D721Med (cell line): ENCODE measurements around the gene TLX2.
"Not testable (repeated sequence)": the region's sequence is repeated elsewhere in the genome, so short reads cannot be mapped to it uniquely, and the experiment has no call there.

Experiments used
- DNase-seq: peaks from one replicate; pipeline ENCODE4 v3.0.0; 2011; ENCODE audit warnings: low spot score; ENCODE audit not compliant: insufficient read length
- FAIRE-seq: peaks from 2 replicates; lab custom pipeline; 2011; peaks lifted over from hg19 to GRCh38; lab: Jason Lieb, UNC
- CTCF ChIP-seq: IDR thresholded peaks from 2 replicates; pipeline ENCODE4 v1.5.1; 2012; ENCODE audit warnings: mild to moderate bottlenecking, control low read depth; ENCODE audit not compliant: insufficient read depth; ENCODE audit errors: missing control alignments

The TLX2 gene

DNA sequence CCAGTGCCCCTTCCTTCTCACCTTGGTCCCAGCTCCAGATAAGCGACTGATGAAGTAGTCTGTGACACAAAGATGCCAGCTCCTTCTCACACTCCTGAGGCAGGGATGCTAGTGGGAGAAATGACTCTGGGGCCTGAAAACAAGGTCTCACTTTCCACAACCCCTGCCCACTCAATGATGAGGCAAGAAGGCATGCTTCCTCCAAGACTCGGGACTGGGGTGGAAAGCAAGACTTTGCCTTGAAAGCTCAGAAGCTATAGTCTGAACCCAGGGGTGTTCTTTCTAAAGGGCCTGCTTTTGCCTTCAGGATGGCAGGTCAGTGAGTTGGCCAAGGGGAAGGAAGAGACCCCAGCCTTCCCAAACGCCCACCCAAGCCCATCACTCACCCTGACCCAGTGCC lies 32.8 kb upstream of the TLX2 start:
- DNase-seq (no peak), FAIRE-seq (no peak)
- TF ChIP-seq CTCF: no peak

- TF ChIP-seq CTCF: no peak
- no peak for DNase-seq
- FAIRE-seq: no peak
Measured at GRCh38 chr2:74481961-74482800, 32.1 kb upstream of the TLX2 start.

DNA sequence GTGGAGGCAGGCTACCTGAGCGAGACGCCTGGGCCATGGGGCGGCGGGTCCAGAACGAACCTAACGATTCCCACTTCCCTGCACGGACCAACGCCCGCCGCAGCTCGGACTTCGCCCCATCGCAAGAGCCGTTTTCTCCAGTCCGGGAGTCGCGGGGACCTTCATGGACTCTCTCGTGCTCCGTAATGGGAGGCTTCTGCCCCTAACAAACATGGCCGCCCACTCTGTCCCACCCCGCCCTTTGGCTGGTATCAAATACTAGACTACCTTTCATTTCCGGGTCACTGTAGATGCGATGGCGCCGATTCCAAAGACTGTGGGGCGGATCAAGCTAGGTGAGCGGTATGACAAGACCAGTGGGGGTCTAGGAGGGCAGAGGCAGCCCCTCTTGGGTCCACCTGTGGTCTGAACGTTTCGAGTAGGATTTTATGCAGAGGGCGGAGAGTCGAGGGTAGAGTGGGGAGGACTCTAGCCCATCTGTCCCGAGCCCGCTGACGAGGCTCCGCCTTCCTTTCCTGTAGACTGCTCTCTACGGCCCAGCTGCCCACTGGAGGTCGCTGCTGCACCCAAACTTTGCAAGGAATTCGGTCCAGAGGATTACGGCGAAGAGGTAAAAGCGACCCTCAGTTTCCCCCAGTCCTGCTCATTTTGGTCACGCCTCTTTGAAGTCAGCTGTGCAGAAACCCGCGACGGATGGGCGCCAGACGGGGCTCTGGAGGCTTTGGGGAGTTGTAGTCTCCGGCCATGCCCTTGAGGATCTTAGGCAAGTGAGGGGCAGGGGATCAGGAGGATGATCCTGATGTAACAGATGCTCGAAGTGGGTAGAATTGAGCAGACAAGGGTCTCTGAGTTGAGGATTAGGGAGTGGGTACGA lies 31.2 kb upstream of the TLX2 start, which contains the start of the genes CCDC142 and TTC31:
Gene CCDC142 (minus strand): TSS at position 198 of the 874 bp plus-strand sequence. CDS start 161 bp downstream, at position 37.
Gene TTC31 (plus strand): TSS at position 281 of the 874 bp plus-strand sequence. CDS start 15 bp downstream, at position 296.
- FAIRE-seq (peak; percentile 73), DNase-seq (peak; percentile 76)
- peak; percentile 90 for TF ChIP-seq CTCF

GRCh38 chr2:74483675-74484164 lies 30.5 kb upstream of the TLX2 start:
- not testable (repeated sequence) for FAIRE-seq, DNase-seq

GRCh38 chr2:74486141-74486540 lies 28.1 kb upstream of the TLX2 start:
- no peak for TF ChIP-seq CTCF
- no peak for DNase-seq
- FAIRE-seq: no peak

DNA sequence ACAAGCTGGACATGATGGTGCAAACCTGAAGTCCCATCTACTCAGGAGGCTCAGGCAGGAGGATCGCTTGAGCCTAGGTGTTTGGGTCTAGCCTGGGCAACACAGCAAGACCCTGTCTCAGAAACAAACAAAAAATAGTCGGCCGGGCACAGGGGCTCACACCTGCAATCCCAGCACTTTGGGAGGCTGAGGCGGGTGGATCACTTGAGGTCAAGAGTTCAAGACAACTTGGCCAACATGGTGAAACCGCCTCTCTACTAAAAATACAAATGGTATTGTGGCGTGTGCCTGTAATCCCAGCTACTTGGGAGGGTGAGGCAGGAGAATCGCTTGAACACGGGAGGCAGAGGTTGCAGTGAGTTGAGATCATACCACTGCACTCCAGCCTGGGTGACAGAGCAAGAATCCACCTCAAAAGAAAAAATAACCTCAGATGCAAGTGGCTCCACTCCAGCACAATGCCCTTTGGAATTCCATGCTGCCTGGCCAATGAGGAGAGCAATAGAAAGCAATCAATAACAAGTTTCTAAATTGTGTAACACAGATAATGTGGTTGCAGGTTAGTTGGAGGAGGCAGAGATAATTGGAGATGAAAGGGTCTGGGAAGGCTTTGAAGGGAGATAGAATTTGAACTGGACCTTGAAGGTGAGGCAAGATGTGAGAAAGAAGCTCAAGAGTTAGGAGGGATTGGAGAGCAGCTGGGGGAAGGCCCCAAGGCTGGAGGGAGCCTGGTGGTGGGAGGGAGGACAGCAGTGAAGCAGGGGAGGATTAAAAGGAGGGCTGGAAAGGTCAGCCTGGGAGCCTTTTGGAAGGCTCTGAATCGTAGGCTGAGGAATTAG lies 25.4 kb upstream of the TLX2 start:
- DNase-seq: no peak
- FAIRE-seq: no peak
- TF ChIP-seq CTCF: no peak
